HG02571 (cell line): ENCODE results near the gene ECE1.

ENCODE experiments used
- ATAC-seq: cut with Tn5 transposase; IDR thresholded peaks from one replicate; pipeline ENCODE4 v1.9.1; 2021; ENCODE audit warnings: mild to moderate bottlenecking, moderate library complexity; ENCODE audit not compliant: unreplicated experiment

The ECE1 gene

GRCh38 chr1:21325731-21326387 is 35.6 kb upstream of the ECE1 start:
- no peak for ATAC-seq

GRCh38 chr1:21325231-21325718 is 35.0 kb upstream of the ECE1 start:
- ATAC-seq = no peak

DNA sequence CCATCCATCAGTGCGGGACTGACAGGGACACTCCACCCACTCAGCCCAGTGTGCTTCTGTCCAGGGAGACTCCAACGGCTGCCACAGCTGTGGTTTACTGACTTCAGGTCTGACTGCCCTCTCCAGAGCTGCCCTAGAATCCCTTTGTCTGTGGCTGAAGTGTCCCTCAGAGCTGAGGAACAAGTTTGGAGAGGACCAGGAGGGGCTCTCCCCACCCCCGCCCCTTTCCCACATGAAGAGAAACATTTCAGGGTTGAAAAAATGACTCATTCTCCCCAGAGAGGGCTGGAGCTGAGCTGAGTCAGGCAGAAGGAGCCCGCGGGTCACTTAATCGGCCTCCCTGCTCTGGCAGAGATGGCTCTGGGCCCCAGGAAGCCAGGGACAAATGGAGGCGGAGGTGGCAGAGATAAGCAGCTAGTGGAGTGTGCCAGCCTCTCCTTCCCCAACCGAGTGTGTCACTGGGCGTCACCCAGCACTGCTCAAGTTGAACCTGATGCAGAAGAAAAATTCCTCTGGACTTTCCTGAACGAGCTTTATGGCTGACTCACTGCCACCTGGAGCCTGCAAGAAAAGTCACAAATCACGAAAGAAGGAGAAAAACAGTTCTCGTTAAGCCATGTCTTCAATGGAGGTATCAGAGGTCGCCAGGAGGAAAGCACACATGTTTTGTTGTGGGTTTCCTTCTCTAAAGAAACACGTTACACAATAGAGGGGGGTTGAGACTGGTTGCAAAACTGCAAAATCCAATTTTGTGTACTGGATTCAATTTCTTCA is 34.3 kb upstream of the ECE1 start:
- ATAC-seq = no peak

DNA sequence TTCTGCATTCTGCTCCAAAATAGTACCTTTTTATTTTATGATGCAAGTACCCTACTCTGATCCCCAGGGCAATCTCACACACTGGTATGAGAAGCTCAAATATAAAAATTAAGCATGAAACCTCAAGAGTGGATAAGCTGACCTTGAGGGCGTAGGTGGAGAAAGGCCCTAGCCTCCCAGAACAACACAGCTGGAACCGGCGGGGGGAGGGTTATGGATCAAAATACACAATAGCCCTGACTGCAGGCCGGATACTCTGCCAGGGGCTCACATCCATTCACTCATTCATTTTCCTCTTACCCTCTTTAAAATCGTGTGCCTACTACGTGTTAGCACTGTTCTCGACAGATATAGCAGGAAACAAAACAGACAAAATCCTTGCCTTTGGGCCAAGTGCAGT is 32.8 kb upstream of the ECE1 start:
- no peak for ATAC-seq

DNA sequence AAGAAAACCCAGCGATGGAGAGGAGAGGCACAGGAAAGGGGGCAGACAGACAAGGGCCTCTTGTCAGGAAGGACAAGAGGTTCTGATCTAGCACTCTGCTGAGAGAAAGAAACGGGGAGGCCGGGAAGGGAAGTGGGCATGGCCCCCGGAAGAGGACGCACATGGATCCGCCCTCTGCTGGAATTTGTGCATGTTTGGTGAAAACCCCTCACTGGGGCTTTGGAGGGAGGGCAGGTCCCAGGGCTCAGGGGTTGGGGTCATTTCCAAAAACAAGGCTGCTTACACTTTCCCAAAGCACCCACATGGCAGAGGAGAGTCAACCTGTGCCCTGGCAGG is 32.4 kb upstream of the ECE1 start:
- no peak for ATAC-seq

DNA sequence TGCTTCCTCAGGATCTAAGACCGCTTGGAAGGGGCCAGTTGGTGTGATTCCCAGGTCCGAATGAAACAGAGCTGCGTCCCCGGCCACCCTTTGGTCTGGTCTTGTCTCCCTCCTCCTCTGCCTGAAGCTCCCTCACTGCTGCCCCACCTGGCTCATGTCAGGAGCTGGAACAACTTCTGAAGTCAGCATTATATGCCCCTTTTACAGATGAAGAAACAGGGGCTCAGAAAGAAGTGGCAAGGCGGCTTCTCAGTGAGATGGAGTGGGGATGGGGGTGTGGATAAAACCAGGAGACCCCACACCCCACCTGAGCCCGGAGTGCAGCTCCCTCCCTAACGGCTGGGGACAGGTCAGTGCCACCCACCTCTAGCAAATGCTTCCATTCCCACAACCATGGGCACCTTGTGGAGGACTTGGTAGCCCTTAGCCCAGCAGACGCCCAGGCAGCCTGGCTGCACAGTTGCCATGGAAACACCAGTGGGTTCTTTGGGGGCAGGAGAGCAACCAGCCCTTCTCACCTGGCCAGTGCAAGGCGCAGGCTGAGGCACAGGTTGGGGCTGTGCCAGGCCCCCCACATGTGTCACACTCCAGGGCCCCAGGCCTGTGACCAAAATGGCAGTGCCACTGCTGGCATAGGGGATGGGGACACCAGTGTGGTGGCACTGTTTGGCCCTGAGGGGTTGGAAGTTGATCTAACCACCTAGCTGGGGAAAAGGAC is 31.9 kb upstream of the ECE1 start:
- no peak for ATAC-seq

- no peak for ATAC-seq
Observed at GRCh38 chr1:21320410-21321108, 30.3 kb upstream of the ECE1 start.

- no peak for ATAC-seq
Observed at GRCh38 chr1:21319447-21320407, 29.5 kb upstream of the ECE1 start.

DNA sequence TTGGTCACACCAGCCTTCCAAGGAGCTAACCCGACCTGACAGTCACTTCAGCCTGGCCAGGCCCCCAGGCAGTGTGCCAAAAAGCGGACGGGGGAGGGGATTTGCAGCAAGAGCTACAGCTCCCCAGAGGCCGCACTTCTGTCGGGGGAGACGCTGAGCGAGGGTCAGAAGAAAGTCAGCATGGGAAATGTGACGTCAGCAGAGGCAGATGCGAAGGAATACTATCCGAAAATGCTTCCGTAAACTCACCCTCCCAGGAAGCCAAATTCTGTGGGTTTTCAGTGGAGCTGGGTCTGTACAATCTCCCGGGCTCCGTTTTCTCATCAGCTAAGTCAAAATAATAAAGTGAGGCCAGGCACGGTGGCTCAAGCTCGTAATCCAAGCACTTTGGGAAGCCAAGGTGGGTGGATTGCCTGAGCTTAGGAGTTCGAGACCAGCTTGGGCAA is 28.5 kb upstream of the ECE1 start:
- no peak for ATAC-seq

GRCh38 chr1:21318057-21318713 is 27.9 kb upstream of the ECE1 start:
- no peak for ATAC-seq

DNA sequence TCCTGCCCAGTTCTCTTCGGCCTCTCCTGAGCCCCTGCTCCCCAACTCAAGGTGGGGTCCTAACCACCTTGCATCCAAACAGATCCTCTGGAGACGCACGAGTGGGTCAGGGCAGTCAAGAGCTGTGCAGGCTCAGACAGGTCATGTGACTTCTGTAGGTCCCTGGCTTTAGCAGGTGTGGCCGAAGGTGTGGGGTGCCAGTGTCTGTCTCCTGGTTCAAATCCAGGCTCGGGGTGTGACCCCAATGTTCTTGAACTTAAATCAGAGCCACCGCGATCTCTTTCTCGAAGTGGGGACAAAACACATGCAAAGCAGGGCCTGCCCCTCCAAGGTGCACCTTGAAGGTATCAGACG is 27.4 kb upstream of the ECE1 start:
- no peak for ATAC-seq

GRCh38 chr1:21317035-21317689 is 26.9 kb upstream of the ECE1 start:
- no peak for ATAC-seq

DNA sequence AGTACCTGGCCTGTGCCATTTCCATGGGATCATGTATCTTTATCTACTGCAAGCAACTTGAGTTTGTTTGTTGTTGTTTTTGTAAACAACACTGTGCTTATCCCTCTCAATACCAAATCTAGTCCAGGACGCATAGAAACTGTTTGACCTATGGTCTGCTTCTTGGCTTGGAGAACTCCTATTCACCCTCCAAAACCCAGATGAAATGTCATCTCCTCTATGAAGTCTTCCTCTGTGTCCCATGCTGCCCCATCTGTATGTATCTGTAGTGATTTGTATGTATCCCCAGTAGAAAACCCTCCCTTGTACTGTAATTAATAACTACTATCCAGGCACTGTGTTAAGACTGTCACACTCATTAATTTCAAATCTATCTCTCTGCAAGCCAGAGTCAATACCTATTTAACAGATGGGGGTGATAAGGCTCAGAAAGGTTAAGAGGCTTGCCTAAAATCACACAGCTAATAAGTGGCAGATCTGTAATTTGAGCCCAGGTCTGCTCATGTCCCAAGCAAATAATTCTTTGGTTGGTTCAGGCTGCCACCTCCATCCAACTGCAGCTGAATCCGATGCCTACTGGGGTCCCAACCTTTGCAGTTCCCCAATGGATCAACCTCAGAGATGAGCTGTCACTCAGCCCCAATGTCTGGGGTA is 24.6 kb upstream of the ECE1 start:
- no peak for ATAC-seq

GRCh38 chr1:21313886-21314721 is 23.8 kb upstream of the ECE1 start:
- ATAC-seq = no peak

- ATAC-seq = no peak
Observed at GRCh38 chr1:21313203-21313885, 23.1 kb upstream of the ECE1 start.

- no peak for ATAC-seq
Observed at GRCh38 chr1:21312407-21312992, 22.2 kb upstream of the ECE1 start.

GRCh38 chr1:21311016-21311415 is 20.8 kb upstream of the ECE1 start:
- no peak for ATAC-seq
